HCT116 (cell line): Measurements from ENCODE around the gene RHOD. TPM values are rescaled to one million over a fixed set of nuclear protein-coding genes. Genes with fewer than 3 reads are reported as not detected.

Experiments used
- ATAC-seq: fragments of 200-7000 bp; cut with Tn5 transposase; 2 replicates; pipeline ENCODE4 v1.9.1; 2020; ENCODE audit warnings: mild to moderate bottlenecking, moderate library complexity
- BruUV-seq: library from RNA; stranded (reverse); fragments of 400-500 nt; replicated peaks from 2 replicates; lab custom pipeline; 2021; lab: Mats Ljungman, UMichigan
- CTCF ChIA-PET: fragments of 300-600 bp; sonication (Branson Sonifier 250); formaldehyde crosslinking; loops from one replicate; lab custom pipeline; 2021; ENCODE audit warnings: antibody characterized with exemption; lab: Charles Lee
- POLR2A ChIA-PET: fragments of 300-600, 350-600 bp; sonication (Branson Sonifier 250); formaldehyde crosslinking; loops from one replicate; lab custom pipeline; 2021; ENCODE audit warnings: antibody characterized with exemption; lab: Charles Lee
- RAD21 ChIA-PET, 2 experiments: fragments of 300-600 bp; sonication (Branson Sonifier 250); formaldehyde crosslinking; loops; one replicate each; lab custom pipeline; 2023; ENCODE audit warnings: low total read pairs in 2 of 2; ENCODE audit not compliant: uncharacterized antibody in 2 of 2, unreplicated experiment in 2 of 2, low non-redundant PET in 1 of 2; lab: Charles Lee
- DNase-seq: peaks from one replicate; pipeline ENCODE4 v3.0.0-alpha.2; 2010; ENCODE audit warnings: low read depth, low spot score
- H2AFZ ChIP-seq: fragments of 200-600 bp; shearing (Covaris generic), sonication (generic); 2 replicates; pipeline ENCODE4 v1.6.1; 2017; ENCODE audit warnings: low read depth, mixed run types, mixed read lengths, antibody characterized with exemption, low read length; ENCODE audit not compliant: poor library complexity, severe bottlenecking
- H3K27ac ChIP-seq: 2 replicates; pipeline ENCODE4 v1.5.1; 2012; ENCODE audit warnings: low read depth, low read length
- H3K27me3 ChIP-seq: fragments of 200-600 bp; sonication (generic); 2 replicates; pipeline ENCODE4 v1.6.1; 2016; ENCODE audit warnings: mixed run types, low read length, mixed read lengths; ENCODE audit not compliant: insufficient read depth
- H3K36me3 ChIP-seq, 2 experiments: fragments of 200-500 bp in 1 of 2; fragments of 200-600 bp in 1 of 2; sonication (Bioruptor generic) in 1 of 2; sonication (generic) in 1 of 2; 2 replicates each; pipeline versions ENCODE4 v1.5.1 to v1.6.1; 2014 to 2016; ENCODE audit warnings: low read length in 2 of 2, inconsistent platforms in 1 of 2, mixed read lengths in 1 of 2, mixed run types in 1 of 2; ENCODE audit not compliant: insufficient read depth in 2 of 2, control insufficient read depth in 1 of 2
- H3K4me1 ChIP-seq, 2 experiments: fragments of 200-600 bp in 1 of 2; sonication (generic) in 1 of 2; 2 replicates each; pipeline versions ENCODE4 v1.5.1 to v1.6.1; 2012 to 2017; ENCODE audit warnings: low read length in 2 of 2, inconsistent platforms in 1 of 2, mild to moderate bottlenecking in 1 of 2, mixed read lengths in 1 of 2, mixed run types in 1 of 2, moderate library complexity in 1 of 2; ENCODE audit not compliant: insufficient read depth in 2 of 2, control insufficient read depth in 1 of 2
- H3K4me2 ChIP-seq: fragments of 200-600 bp; sonication (generic); 2 replicates; pipeline ENCODE4 v1.6.1; 2017; ENCODE audit warnings: mixed run types, low read length, mixed read lengths
- H3K4me3 ChIP-seq, 2 experiments: fragments of 200-600 bp in 1 of 2; sonication (generic) in 1 of 2; replicated peaks in 1 of 2; 2 replicates each; pipeline ENCODE4 v1.5.1; 2011 to 2016; ENCODE audit warnings: low read length in 2 of 2, control low read depth in 1 of 2, low read depth in 1 of 2, mild to moderate bottlenecking in 1 of 2, mixed read lengths in 1 of 2, mixed run types in 1 of 2
- H3K79me2 ChIP-seq: fragments of 200-600 bp; sonication (generic); 2 replicates; pipeline ENCODE4 v1.6.1; 2017; ENCODE audit warnings: mild to moderate bottlenecking, mixed run types, low read length, moderate library complexity, mixed read lengths; ENCODE audit not compliant: insufficient read depth
- H3K9ac ChIP-seq: fragments of 200-600 bp; sonication (generic); 2 replicates; pipeline ENCODE4 v1.6.1; 2016; ENCODE audit warnings: low read length, mixed read lengths
- H3K9me2 ChIP-seq: fragments of 200-600 bp; sonication (generic), shearing (Covaris generic); 2 replicates; pipeline ENCODE4 v1.6.1; 2017; ENCODE audit warnings: mixed run types, mild to moderate bottlenecking, moderate library complexity; ENCODE audit not compliant: insufficient read depth
- H3K9me3 ChIP-seq, 2 experiments: fragments of 200-500 bp in 1 of 2; fragments of 200-600 bp in 1 of 2; sonication (Bioruptor generic) in 1 of 2; sonication (generic) in 1 of 2; 2 replicates each; pipeline ENCODE4 v1.6.1; 2014 to 2017; ENCODE audit warnings: low read length in 2 of 2, mixed read lengths in 2 of 2, inconsistent platforms in 1 of 2, low read depth in 1 of 2, mild to moderate bottlenecking in 1 of 2, mixed run types in 1 of 2, moderate library complexity in 1 of 2; ENCODE audit not compliant: control insufficient read depth in 1 of 2, insufficient read depth in 1 of 2
- H4K20me1 ChIP-seq: fragments of 200-600 bp; sonication (generic), shearing (Covaris generic); 2 replicates; pipeline ENCODE4 v1.6.1; 2017; ENCODE audit warnings: mixed run types, mild to moderate bottlenecking, moderate library complexity; ENCODE audit not compliant: insufficient read depth
- CBX3 ChIP-seq: IDR thresholded peaks from 2 replicates; pipeline ENCODE4 v1.6.1; 2012; ENCODE audit warnings: low read depth
- CEBPB ChIP-seq: IDR thresholded peaks from 2 replicates; pipeline ENCODE4 v1.6.1; 2012; ENCODE audit warnings: low read depth
- EZH2 ChIP-seq: fragments of 200-600 bp; sonication (generic); IDR thresholded peaks from 2 replicates; pipeline ENCODE4 v1.6.1; 2017; ENCODE audit warnings: antibody characterized with exemption, mixed run types
- EZH2phosphoT487 ChIP-seq: fragments of 200-600 bp; IDR thresholded peaks from 2 replicates; pipeline ENCODE4 v1.6.1; 2018; ENCODE audit warnings: antibody characterized with exemption, borderline replicate concordance
- JUND ChIP-seq: IDR thresholded peaks from 2 replicates; pipeline ENCODE4 v1.6.1; 2012
- TCF7L2 ChIP-seq: IDR thresholded peaks from 2 replicates; pipeline ENCODE4 v1.7.0; 2011; ENCODE audit warnings: borderline replicate concordance, inconsistent platforms; ENCODE audit not compliant: insufficient read depth, insufficient read length; ENCODE audit errors: extremely low read depth
- YY1 ChIP-seq: IDR thresholded peaks from 2 replicates; pipeline ENCODE4 v1.6.1; 2011; ENCODE audit warnings: low read length, low read depth, moderate library complexity, mild to moderate bottlenecking; ENCODE audit not compliant: insufficient replicate concordance; ENCODE audit errors: extremely low read depth
- ZFX ChIP-seq: fragments of 450-650 bp; IDR thresholded peaks from 2 replicates; pipeline ENCODE4 v1.6.1; 2017
- intact Hi-C: fragments of 100-400 bp; cut with micrococcal nuclease; formaldehyde crosslinking; loops from 2 replicates; pipeline ENCODE4 v1.10.0; 2022
- total RNA-seq: library from RNA; stranded (reverse); gene quantifications from one replicate; pipeline ENCODE4 v1.2.1, GENCODE V29; 2021; ENCODE audit not compliant: unreplicated experiment
- TF ChIP-seq, protein P1 (sequence below), 3 experiments: fragments of 200-600 bp in 1 of 3; sonication (generic) in 1 of 3; IDR thresholded peaks in 2 of 3; conservative IDR thresholded peaks in 1 of 3; 2 replicates each; pipeline ENCODE4 v1.5.1; 2012 to 2017; ENCODE audit warnings: low read depth in 2 of 3, low read length in 2 of 3, antibody characterized with exemption in 1 of 3, borderline replicate concordance in 1 of 3, control low read depth in 1 of 3, mild to moderate bottlenecking in 1 of 3, mixed read lengths in 1 of 3, mixed run types in 1 of 3, moderate library complexity in 1 of 3; ENCODE audit not compliant: insufficient read depth in 1 of 3

RHOD gene
- total RNA-seq, 1 experiment from 2014 or later: 42.0 TPM

GRCh38 chr11:67083786-67084366 is 27.2 kb downstream of the RHOD start:
- Histone ChIP-seq H2AFZ (no peak overlapping the region), H3K9me3 (no peaks in the 10 kb centered on the region), H3K9ac (no peak overlapping the region), H3K4me2 (no peak overlapping the region), H4K20me1 (no peaks in the 10 kb centered on the region), H3K27ac (no peak overlapping the region), H3K9me2 (no peaks in the 10 kb centered on the region), H3K4me3 (no peak overlapping the region), H3K36me3 (no peaks in the 10 kb centered on the region), H3K79me2 (no peaks in the 10 kb centered on the region), H3K4me1 (peaks cover 15 to 23% of the 10 kb centered on the region in 2 experiments), H3K27me3 (no peaks in the 10 kb centered on the region)
- intact Hi-C loops: no loop called here
- ChIA-PET RAD21 (no interaction called here), CTCF (interaction anchor here (0.9 kb wide), 1 partner anchor 178 kb away, joined by 3 read pairs; no protein-coding TSS in a partner anchor), POLR2A (interaction anchor here (0.7 kb wide), 1 partner anchor 27 kb away, joined by 5 read pairs; no protein-coding TSS in a partner anchor)
- ATAC-seq (no peak), DNase-seq (no peak)
- TF ChIP-seq, protein P1, sequence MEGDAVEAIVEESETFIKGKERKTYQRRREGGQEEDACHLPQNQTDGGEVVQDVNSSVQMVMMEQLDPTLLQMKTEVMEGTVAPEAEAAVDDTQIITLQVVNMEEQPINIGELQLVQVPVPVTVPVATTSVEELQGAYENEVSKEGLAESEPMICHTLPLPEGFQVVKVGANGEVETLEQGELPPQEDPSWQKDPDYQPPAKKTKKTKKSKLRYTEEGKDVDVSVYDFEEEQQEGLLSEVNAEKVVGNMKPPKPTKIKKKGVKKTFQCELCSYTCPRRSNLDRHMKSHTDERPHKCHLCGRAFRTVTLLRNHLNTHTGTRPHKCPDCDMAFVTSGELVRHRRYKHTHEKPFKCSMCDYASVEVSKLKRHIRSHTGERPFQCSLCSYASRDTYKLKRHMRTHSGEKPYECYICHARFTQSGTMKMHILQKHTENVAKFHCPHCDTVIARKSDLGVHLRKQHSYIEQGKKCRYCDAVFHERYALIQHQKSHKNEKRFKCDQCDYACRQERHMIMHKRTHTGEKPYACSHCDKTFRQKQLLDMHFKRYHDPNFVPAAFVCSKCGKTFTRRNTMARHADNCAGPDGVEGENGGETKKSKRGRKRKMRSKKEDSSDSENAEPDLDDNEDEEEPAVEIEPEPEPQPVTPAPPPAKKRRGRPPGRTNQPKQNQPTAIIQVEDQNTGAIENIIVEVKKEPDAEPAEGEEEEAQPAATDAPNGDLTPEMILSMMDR (IDR thresholded peaks at IDR 0.05 in 2 of 3, conservative IDR thresholded peaks at IDR 0.05 in 1 of 3; ENCODE audit: borderline replicate concordance in 1 of 3, insufficient read depth in 1 of 3, low read depth in 2 of 3, low read length in 2 of 3): no peak
- no peak for TF ChIP-seq EZH2phosphoT487
- no peak for TF ChIP-seq CEBPB
- no peak for TF ChIP-seq EZH2
- TF ChIP-seq ZFX: no peak
- no TSS peak for BruUV-seq

DNA sequence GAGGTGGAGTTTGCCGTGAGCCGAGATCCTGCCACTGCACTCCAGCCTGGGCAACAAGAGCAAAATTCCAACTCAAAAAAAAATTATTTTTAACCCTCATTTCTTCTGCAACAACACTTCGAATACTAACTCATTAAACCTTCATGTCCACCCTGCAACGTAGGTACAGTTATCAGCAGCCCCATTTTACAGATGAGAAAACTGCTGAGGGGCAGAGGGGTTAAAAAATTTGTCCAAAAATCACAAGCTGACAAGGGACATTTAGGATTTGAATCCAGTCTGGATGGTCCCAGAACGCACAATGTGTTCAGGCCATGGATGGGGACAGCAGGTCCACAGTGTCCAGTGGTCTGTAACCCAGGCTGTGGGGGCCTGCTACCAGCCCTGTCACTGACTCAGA is 29.0 kb downstream of the RHOD start:
- TF ChIP-seq JUND (no peak), YY1 (no peak), CBX3 (no peak), TCF7L2 (no peak)
- Histone ChIP-seq H3K27ac (no peak overlapping the region), H4K20me1 (no peaks in the 10 kb centered on the region), H3K27me3 (no peaks in the 10 kb centered on the region), H3K79me2 (no peaks in the 10 kb centered on the region), H3K9me2 (no peaks in the 10 kb centered on the region), H3K4me1 (peaks cover 8 to 13% of the 10 kb centered on the region in 2 experiments), H3K4me3 (no peak overlapping the region), H3K9me3 (no peaks in the 10 kb centered on the region), H2AFZ (no peak overlapping the region), H3K36me3 (no peaks in the 10 kb centered on the region), H3K9ac (no peak overlapping the region), H3K4me2 (no peak overlapping the region)
- ATAC-seq (no peak), DNase-seq (no peak)
- no TSS peak for BruUV-seq
- POLR2A ChIA-PET: no interaction called here
- CTCF ChIA-PET: no interaction called here
- intact Hi-C loops: no loop called here
- RAD21 ChIA-PET: interaction anchor here in 1 of 2 experiments (0.6 kb wide), 1 partner anchor 94 kb away, joined by 3 read pairs; no protein-coding TSS in a partner anchor
